SK-N-SH treated with all-trans-retinoic acid at 6 μM for 48 hours (cell line): ENCODE results near the gene LZTR1.

Source experiments
- PPARA ChIP-seq: fragments of 250-450 bp; sonication (Bioruptor Pico); IDR thresholded peaks from 2 replicates; pipeline ENCODE4 v1.5.0; 2020; ENCODE audit warnings: mild to moderate bottlenecking, borderline replicate concordance
- TOX ChIP-seq: fragments of 250-450 bp; sonication (Bioruptor Pico); IDR thresholded peaks from 2 replicates; pipeline ENCODE4 v1.8.0; 2021; ENCODE audit warnings: mild to moderate bottlenecking, moderate library complexity, borderline replicate concordance
- ZC3H10 ChIP-seq: fragments of 250-450 bp; sonication (Bioruptor Pico); IDR thresholded peaks from 2 replicates; pipeline ENCODE4 v1.5.1; 2021; ENCODE audit warnings: mild to moderate bottlenecking, moderate library complexity
- ZFP3 ChIP-seq: fragments of 250-450 bp; sonication (Bioruptor Pico); IDR thresholded peaks from 2 replicates; pipeline ENCODE4 v1.5.0; 2020; ENCODE audit warnings: mild to moderate bottlenecking, moderate library complexity
- TF ChIP-seq, protein P1 (sequence below): fragments of 250-450 bp; sonication (Bioruptor Pico); IDR thresholded peaks from 2 replicates; pipeline ENCODE4 v1.8.0; 2020; ENCODE audit warnings: mild to moderate bottlenecking, moderate library complexity, borderline replicate concordance

DNA sequence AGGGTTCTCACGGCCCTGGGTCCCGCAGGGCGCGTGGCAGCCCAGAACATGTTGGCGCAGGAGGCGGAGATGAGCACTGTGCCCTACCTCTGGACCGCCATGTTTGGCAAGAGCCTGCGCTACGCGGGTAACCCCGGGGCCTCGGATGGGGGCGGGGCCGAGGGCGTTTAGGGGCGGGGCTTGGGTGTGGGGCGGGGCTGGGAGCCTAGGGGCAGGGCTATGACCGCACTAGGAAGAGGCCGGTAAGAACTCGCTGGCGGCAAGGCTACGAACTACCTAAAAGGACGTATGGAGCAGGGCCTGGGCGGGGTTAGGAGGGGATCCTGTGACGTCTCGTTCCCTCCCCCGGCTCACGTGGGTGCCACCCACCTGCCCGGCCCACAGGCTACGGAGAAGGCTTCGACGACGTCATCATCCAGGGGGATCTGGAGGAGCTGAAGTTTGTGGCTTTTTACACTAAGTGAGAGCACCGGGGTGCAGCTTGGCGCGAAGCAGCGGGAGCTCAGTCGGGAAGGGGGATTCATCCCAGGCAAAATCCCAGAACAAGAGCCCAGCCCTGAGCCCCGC lies 2.8 kb upstream of the LZTR1 start:
- TF ChIP-seq, protein P1, sequence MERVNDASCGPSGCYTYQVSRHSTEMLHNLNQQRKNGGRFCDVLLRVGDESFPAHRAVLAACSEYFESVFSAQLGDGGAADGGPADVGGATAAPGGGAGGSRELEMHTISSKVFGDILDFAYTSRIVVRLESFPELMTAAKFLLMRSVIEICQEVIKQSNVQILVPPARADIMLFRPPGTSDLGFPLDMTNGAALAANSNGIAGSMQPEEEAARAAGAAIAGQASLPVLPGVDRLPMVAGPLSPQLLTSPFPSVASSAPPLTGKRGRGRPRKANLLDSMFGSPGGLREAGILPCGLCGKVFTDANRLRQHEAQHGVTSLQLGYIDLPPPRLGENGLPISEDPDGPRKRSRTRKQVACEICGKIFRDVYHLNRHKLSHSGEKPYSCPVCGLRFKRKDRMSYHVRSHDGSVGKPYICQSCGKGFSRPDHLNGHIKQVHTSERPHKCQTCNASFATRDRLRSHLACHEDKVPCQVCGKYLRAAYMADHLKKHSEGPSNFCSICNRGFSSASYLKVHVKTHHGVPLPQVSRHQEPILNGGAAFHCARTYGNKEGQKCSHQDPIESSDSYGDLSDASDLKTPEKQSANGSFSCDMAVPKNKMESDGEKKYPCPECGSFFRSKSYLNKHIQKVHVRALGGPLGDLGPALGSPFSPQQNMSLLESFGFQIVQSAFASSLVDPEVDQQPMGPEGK (CRISPR knock-in tag) = no peak
- TF ChIP-seq PPARA (CRISPR knock-in tag) (no peak), ZFP3 (CRISPR knock-in tag) (no peak), ZC3H10 (CRISPR knock-in tag) (no peak), TOX (no peak)
